ENCODE data around the gene MAP3K10.

Gene MAP3K10

GRCh38 chr19:40192758-40193586 is 1.7 kb downstream of the MAP3K10 start:
- H3K4me3 ChIP-seq (ENCODE audit: low read depth, low read length): no peak overlapping the region
- ChIA-PET CTCF (interaction anchor here (0.5 to 0.7 kb wide), 2 partner anchors 94 to 548 kb away, joined by 3 to 4 read pairs; no protein-coding TSS in a partner anchor), POLR2A (interaction anchor here (0.7 to 1.4 kb wide), 3 partner anchors 7 to 222 kb away, joined by 3 to 10 read pairs (median 4); partner anchors contain the start of gene PSMC4)
- peak overlapping the region; percentile 99 for H3K27ac ChIP-seq (ENCODE audit: extremely low read depth, low read depth, low read length)
- peaks cover under 1 to 36% of the 10 kb centered on the region in 2 experiments for H3K36me3 ChIP-seq (ENCODE audit: control insufficient read depth in 2 of 2, insufficient read depth in 1 of 2, low read length in 2 of 2)
- no peaks in the 10 kb centered on the region for H3K9me3 ChIP-seq (ENCODE audit: control insufficient read depth, insufficient read depth, low read depth, low read length)
- TF ChIP-seq CTCF (tag by site-specific recombination; IDR thresholded peaks at IDR 0.05): peak; percentile 79; the same call in 1 of the 2 replicates
- no peak for TF ChIP-seq PRDM1 (tag by site-specific recombination; IDR thresholded peaks at IDR 0.05)
- TF ChIP-seq ZSCAN30 (tag by site-specific recombination; IDR thresholded peaks at IDR 0.05): 0 out of 2 replicates have a peak, but pooled peaks have one; percentile 40
- TF ChIP-seq TRIM28 (IDR thresholded peaks at IDR 0.05; ENCODE audit: borderline replicate concordance, low read length): peak; percentile 57; the same call in 1 of the 2 replicates
- peak; percentile 97 for TF ChIP-seq ZNF664 (tag by site-specific recombination; IDR thresholded peaks at IDR 0.05)
- TF ChIP-seq PRDM2 (tag by site-specific recombination; IDR thresholded peaks at IDR 0.05; ENCODE audit: borderline replicate concordance): no peak
- TF ChIP-seq GLIS1 (tag by site-specific recombination; IDR thresholded peaks at IDR 0.05): peak; percentile 62
- no peak for TF ChIP-seq ZNF48 (tag by site-specific recombination; IDR thresholded peaks at IDR 0.05)
- no peak for TF ChIP-seq ZNF362 (tag by site-specific recombination; IDR thresholded peaks at IDR 0.05)
- TF ChIP-seq GFI1B (tag by site-specific recombination; IDR thresholded peaks at IDR 0.05): no peak
- peak; percentile 19; the same call in 1 of the 2 replicates for TF ChIP-seq ZIC2 (tag by site-specific recombination; IDR thresholded peaks at IDR 0.05)
- TF ChIP-seq ZNF677 (tag by site-specific recombination; IDR thresholded peaks at IDR 0.05): 0 out of 2 replicates have a peak, but pooled peaks have one; percentile 37
- H3K4me1 ChIP-seq (ENCODE audit: control insufficient read depth, insufficient read depth, low read length): peaks cover 19% of the 10 kb centered on the region

GRCh38 chr19:40193587-40193849 is 2.3 kb downstream of the MAP3K10 start:
- H3K36me3 ChIP-seq (ENCODE audit: control insufficient read depth in 2 of 2, insufficient read depth in 1 of 2, low read length in 2 of 2): peaks cover 6 to 42% of the 10 kb centered on the region in 2 experiments
- H3K9me3 ChIP-seq (ENCODE audit: control insufficient read depth, insufficient read depth, low read depth, low read length): no peaks in the 10 kb centered on the region
- no peak overlapping the region for H3K27ac ChIP-seq (ENCODE audit: extremely low read depth, low read depth, low read length)
- POLR2A ChIA-PET: interaction anchor here (0.7 to 1.2 kb wide), 2 partner anchors 46 to 223 kb away, joined by 3 to 4 read pairs; partner anchors contain the start of gene PSMC4
- CTCF ChIA-PET: interaction anchor here (0.5 to 0.7 kb wide), 2 partner anchors 94 to 549 kb away, joined by 3 to 4 read pairs; no protein-coding TSS in a partner anchor
- peaks cover 19% of the 10 kb centered on the region for H3K4me1 ChIP-seq (ENCODE audit: control insufficient read depth, insufficient read depth, low read length)
- no peak overlapping the region for H3K4me3 ChIP-seq (ENCODE audit: low read depth, low read length)
- TF ChIP-seq HIC1 (tag by site-specific recombination; IDR thresholded peaks at IDR 0.05): no peak
- TF ChIP-seq ZNF24 (tag by site-specific recombination; IDR thresholded peaks at IDR 0.05): peak; percentile 82
